SIG-M5 (cell line): Measurements from ENCODE around the gene B3GLCT.
"Not testable (repeated sequence)": the region's sequence is repeated elsewhere in the genome, so short reads cannot be mapped to it uniquely, and the experiment has no call there.

Experiments
- DNase-seq: peaks from one replicate; lab custom pipeline; 2025; lab: John Stamatoyannopoulos, UW

Gene B3GLCT

DNA sequence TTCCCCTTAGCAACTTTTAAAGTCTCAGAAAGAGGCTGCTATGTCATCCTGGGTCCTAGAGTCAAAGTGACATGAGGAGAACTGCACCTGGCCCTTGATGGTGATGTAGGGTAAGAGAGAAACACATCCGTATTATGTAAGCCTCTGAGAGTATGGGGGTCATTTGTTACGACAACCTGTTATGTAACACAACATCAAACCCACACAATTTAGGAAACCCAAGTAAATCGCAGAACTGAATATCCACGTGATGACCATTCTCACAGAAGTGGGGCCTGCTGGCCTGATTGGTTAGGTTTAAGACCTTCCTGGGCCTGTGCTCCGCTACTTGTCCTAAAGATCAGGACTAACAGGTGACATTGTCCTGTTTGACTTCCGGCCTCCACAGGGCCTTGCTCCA, 15.3 kb upstream of the B3GLCT start:
- no peak for DNase-seq

- DNase-seq: no peak
Measured at GRCh38 chr13:31184981-31185645, 14.7 kb upstream of the B3GLCT start.

DNA sequence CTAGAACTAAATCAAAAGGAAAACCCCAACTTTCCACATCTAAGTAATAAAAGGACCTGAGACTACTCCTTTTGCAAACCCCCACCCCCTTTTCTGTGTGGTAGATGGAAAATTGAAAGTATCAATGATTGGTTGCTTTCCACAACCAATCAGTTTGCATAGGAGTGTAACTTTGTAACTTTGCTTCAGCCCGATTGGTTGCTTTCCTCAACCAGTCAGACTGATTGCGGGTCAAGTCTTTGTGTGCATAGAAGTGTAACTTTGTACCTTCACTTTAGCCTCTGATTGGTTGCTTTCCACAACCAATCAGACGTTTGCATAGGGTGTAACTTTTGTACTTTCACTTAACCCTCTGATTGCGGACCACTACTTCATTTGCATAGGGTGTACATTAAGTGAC, 8.0 kb upstream of the B3GLCT start:
- DNase-seq: no peak

- no peak for DNase-seq
Measured at GRCh38 chr13:31192306-31192705, 7.5 kb upstream of the B3GLCT start.

- no peak for DNase-seq
Measured at GRCh38 chr13:31195616-31196015, 4.2 kb upstream of the B3GLCT start.

GRCh38 chr13:31196992-31197391, 2.8 kb upstream of the B3GLCT start:
- no peak for DNase-seq

DNA sequence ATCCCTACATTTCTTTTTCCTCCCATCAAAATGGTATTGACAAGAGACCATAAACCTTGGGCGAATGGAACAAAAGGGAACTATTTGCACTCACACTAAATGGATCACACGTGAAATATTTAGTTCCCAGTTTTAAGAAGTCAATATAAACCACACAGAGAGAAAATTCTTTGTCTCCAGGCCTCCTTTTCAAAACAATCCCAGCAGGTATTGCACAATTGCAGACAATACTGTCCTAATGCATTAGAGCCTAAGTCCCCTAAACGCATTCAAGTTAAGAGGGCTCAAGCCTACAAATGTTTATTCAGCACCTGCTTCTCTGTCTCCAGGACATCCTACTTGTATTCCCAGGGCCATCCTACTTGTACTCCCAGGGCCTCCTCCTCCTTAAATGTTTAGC, 1.3 kb upstream of the B3GLCT start:
- DNase-seq: no peak

DNA sequence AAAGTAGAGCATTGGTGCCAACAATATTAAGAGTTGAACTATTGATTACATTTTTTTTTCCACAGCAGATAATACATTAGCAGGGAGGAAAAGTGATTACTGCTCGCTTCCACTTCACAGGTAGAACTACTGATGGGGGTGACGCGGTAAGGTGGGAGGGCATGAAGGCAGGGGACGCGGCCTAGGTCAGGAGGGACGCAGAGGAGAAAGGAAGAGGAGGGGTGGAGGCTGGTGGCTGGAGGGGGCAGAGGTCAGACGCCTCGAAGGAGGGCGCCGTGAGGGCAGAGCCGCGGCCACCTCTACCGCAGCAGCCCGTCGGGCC, 287 bp upstream of the B3GLCT start:
- DNase-seq: no peak

GRCh38 chr13:31200637-31200971, 829 bp downstream of the B3GLCT start:
- no peak for DNase-seq

DNA sequence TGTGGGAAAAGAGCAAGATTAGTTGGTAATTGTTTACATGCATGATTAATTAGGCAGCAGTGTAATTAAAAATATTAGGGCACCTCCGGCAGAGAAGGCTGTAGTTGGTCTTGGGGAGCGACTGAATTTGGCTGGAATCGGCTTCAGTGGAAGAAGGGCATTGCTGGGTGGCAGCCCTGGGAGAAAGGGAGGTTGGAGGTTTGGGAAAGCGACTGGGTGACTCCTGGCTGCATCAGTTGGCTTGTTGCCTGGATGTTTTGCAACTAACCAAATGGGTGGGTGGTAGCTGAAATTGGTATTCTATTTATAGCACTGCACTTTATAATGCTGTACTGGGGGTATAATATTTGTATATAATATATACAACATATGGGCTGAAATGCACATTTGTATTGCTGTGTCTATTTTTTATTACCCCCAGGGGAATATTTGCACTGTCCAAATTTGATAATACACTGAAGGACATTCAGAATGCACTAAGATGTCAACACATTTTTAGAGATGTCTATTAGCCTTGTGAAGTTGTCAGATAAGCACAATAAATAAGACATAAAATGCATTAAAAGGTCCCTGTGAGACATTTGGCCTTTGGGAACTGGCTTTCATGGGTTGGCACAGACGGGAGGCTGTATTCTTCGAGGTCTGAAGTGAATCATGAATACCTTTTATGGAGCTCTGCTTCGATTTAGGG, 1.7 kb downstream of the B3GLCT start:
- no peak for DNase-seq

- no peak for DNase-seq
Measured at GRCh38 chr13:31204592-31204991, 4.8 kb downstream of the B3GLCT start.

GRCh38 chr13:31207661-31208552, 8.1 kb downstream of the B3GLCT start:
- DNase-seq: no peak

DNA sequence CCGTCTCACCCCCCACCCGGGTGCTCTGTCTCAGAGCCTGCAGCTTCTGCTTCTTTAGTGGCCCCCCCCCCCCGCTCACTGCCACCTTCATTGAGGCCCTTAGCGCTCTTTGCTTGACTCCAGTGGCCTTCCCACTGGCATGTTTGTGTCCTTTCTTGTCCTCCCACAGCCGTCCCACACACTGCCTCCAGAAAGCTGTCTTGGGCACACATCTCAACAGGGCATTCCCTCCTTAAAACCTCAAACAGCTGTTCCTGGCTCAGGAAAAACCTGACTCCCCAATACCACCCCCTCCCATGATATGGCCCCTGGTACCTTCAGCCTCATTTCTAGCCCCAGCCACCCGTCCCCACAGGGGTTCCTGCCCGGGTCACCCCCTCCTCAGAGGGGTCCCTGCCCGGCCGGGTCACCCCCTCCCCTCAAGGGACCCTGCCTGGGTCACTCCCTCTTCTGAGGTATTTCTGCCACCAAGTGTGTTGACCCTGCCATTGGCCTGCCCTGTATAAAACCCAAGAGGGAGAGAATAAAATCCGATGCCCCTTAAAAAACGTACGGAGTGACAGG, 8.9 kb downstream of the B3GLCT start:
- no peak for DNase-seq

- no peak for DNase-seq
Measured at GRCh38 chr13:31209172-31209840, 9.5 kb downstream of the B3GLCT start.

- no peak for DNase-seq
Measured at GRCh38 chr13:31209841-31210210, 10.1 kb downstream of the B3GLCT start.

DNA sequence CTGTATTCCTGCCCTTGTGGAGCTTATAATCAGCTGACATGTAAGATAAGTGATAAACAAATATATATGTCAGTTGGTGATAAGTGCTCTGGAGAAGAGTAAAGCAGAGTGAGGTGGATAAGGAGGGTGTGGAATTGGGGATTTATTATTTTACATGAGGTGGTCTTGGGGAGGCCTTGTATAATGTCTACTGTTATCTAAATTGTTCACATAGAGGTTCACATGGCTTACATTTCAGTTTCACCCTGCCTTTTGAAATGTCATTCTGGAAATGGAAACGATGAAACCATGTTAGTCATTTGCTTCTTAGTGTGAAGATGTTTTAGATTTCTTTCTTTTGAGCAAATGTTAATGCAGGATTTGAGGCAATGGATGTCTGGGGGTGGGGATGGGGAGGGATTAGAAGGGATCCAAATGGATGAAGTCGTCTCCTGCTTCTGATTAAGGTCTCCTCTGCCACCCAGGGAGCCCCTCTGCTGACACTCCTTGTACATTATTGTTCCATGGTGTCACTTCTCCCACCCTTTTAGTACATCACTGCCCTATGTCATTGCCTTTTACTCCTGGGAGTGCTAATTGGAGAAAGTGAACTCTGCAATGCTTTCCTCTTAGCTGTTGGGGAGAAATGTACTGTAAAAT, 14.0 kb downstream of the B3GLCT start:
- DNase-seq: no peak

DNA sequence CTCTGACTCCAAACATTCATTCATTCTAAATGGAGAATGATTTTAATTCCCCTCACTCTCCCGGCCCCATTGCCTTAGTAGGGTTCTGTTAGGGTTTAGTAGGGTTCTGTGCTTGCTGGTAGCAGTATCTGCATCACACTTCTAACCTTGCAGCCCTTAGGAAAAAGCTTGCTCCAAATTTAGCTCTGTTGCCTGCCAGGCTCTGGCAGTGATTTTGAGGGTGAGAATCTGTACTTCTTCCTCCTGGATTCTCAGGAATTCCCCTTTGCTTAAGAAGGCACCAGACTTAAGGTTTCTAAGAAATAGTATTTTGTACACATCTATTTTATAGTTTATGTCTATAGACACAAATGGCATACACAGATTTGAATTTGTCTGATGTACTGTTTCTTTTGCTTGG, 14.7 kb downstream of the B3GLCT start:
- DNase-seq: no peak

DNA sequence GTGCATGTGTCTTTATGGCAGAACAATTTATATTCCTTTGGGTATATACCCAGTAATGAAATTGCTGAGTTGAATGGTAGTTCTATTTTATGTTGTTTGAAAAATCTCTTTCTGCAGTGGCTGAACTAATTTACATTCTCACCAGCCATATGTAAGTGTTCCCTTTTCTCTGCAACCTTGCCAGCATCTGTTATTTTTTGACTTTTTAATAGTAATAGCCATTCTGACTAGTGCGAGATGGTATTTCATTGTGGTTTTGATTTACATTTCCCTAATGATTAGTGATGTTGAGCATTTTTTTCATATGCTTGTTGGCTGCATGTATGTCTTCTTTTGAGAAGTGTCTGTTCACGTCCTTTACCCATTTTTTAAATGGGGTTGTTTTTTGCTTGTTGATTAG, 17.1 kb downstream of the B3GLCT start:
- not testable (repeated sequence) for DNase-seq

- DNase-seq: no peak
Measured at GRCh38 chr13:31219909-31220598, 20.3 kb downstream of the B3GLCT start.

- DNase-seq: no peak
Measured at GRCh38 chr13:31221057-31221456, 21.3 kb downstream of the B3GLCT start.

DNA sequence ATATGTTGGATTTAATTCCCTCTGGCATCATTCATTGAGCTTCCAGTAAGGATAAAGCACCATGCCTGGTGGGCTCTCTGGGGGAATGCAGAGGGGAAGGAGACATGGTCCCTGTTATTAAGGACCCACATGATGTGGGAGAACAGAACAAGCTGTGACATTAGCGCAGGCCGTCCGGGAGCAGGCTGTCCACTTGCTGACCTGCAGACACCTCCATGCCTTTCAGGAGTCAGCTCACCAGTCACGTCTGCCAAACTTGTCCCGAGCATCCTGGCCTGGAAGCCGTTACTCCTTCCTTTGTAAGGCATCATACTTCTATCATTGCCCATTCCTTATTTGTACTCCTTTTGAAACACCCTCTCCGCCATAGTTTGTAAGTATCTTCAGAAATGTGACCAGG, 23.4 kb downstream of the B3GLCT start:
- DNase-seq: no peak
